Epithelial cell of proximal tubule (primary cell): Measurements from ENCODE around the gene CTDSP2. TPM values are rescaled to one million over a fixed set of nuclear protein-coding genes. Genes with fewer than 3 reads are reported as not detected.

Experiments used
- DNase-seq: peaks from one replicate; pipeline ENCODE4 v3.0.0-alpha.2; 2011; ENCODE audit warnings: low read depth
- H3K4me3 ChIP-seq: 2 replicates; pipeline ENCODE4 v1.5.1; 2011; ENCODE audit warnings: low read depth, mild to moderate bottlenecking, low read length
- CTCF ChIP-seq: conservative IDR thresholded peaks from 2 replicates; pipeline ENCODE4 v1.5.1; 2012; ENCODE audit warnings: low read depth, mild to moderate bottlenecking, low read length
- total RNA-seq: library from RNA; depleted of rRNA; stranded (reverse); fragments of >200 nt; gene quantifications from 2 replicates; pipeline ENCODE4 v1.2.3, GENCODE V29; 2015

Gene CTDSP2
- total RNA-seq, 1 donor from 2014 or later: 53.1 TPM

GRCh38 chr12:57842342-57843294 is 3.9 kb downstream of the CTDSP2 start:
- no peak for TF ChIP-seq CTCF
- peak overlapping the region; percentile 10 for H3K4me3 ChIP-seq
- no peak for DNase-seq

- no peak for DNase-seq
- no peak overlapping the region for H3K4me3 ChIP-seq
- TF ChIP-seq CTCF: no peak
Observed at GRCh38 chr12:57841445-57841844, 5.1 kb downstream of the CTDSP2 start.

GRCh38 chr12:57840726-57841125 is 5.8 kb downstream of the CTDSP2 start:
- no peak for DNase-seq
- no peak overlapping the region for H3K4me3 ChIP-seq
- no peak for TF ChIP-seq CTCF

- DNase-seq: no peak
- H3K4me3 ChIP-seq: no peak overlapping the region
Observed at GRCh38 chr12:57839996-57840395, 6.5 kb downstream of the CTDSP2 start.

GRCh38 chr12:57838594-57839302 is 7.8 kb downstream of the CTDSP2 start:
- no peak overlapping the region for H3K4me3 ChIP-seq
- DNase-seq: no peak
- TF ChIP-seq CTCF: no peak

More at GRCh38 chr12:57839996-57840395, 6.5 kb downstream of the CTDSP2 start:
- TF ChIP-seq CTCF: no peak

- no peak for TF ChIP-seq CTCF
- DNase-seq: no peak
Observed at GRCh38 chr12:57837864-57838562, 8.5 kb downstream of the CTDSP2 start.

More at GRCh38 chr12:57837864-57838562, 8.5 kb downstream of the CTDSP2 start:
- H3K4me3 ChIP-seq: no peak overlapping the region
